GM12878 (cell line): ENCODE data around the gene NAT10. TPM values are rescaled to one million over a fixed set of nuclear protein-coding genes. Genes with fewer than 3 reads are reported as not detected.

Experiments
- ATAC-seq: fragments of 200-7000 bp; cut with Tn5 transposase; 3 replicates; pipeline ENCODE4 v1.9.1; 2020; ENCODE audit warnings: mild to moderate bottlenecking, moderate library complexity
- BruUV-seq: library from RNA; stranded (reverse); fragments of 400-500 nt; replicated peaks from 2 replicates; lab custom pipeline; 2021; lab: Mats Ljungman, UMichigan
- CTCF ChIA-PET: fragments of 300-600 bp; sonication (Branson Sonifier 250); formaldehyde crosslinking; extraction: SDS; loops from one replicate; lab custom pipeline; 2021; ENCODE audit warnings: inconsistent platforms; lab: Yijun Ruan, JAX
- POLR2A ChIA-PET: fragments of 350-600 bp; formaldehyde crosslinking; extraction: SDS; loops from one replicate; lab custom pipeline; 2021; ENCODE audit warnings: inconsistent platforms; lab: Charles Lee
- RAD21 ChIA-PET: fragments of 300-600 bp; sonication (Branson Sonifier 250); formaldehyde crosslinking; loops from one replicate; lab custom pipeline; 2023; ENCODE audit warnings: antibody characterized with exemption; ENCODE audit not compliant: unreplicated experiment; lab: Charles Lee
- SMC1A ChIA-PET: fragments of 300-600 bp; sonication (Branson Sonifier 250); formaldehyde crosslinking; loops from one replicate; lab custom pipeline; 2023; ENCODE audit not compliant: unreplicated experiment, uncharacterized antibody; lab: Charles Lee
- DNase-seq: peaks from one replicate; pipeline ENCODE4 v3.0.0-alpha.2; 2011; ENCODE audit warnings: low read depth, low spot score
- FAIRE-seq: peaks from 3 replicates; lab custom pipeline; 2011; peaks lifted over from hg19 to GRCh38; lab: Jason Lieb, UNC
- H2AFZ ChIP-seq: 2 replicates; pipeline ENCODE4 v1.6.0; 2011; ENCODE audit warnings: low read depth, low read length, control low read depth; ENCODE audit not compliant: control insufficient read depth
- H3K27ac ChIP-seq: 2 replicates; pipeline ENCODE4 v1.5.1; 2011; ENCODE audit warnings: control low read depth; ENCODE audit not compliant: control insufficient read depth, insufficient read depth
- H3K27me3 ChIP-seq, 2 experiments: replicated peaks in 1 of 2; 2 replicates each; pipeline versions ENCODE4 v1.6.0 to v1.6.1; 2011; ENCODE audit warnings: low read length in 1 of 2; ENCODE audit not compliant: control insufficient read depth in 2 of 2, insufficient read depth in 2 of 2
- H3K36me3 ChIP-seq, 2 experiments: 2 replicates each; pipeline ENCODE4 v1.5.1; 2011; ENCODE audit warnings: low read length in 1 of 2; ENCODE audit not compliant: control insufficient read depth in 2 of 2, insufficient read depth in 2 of 2
- H3K4me1 ChIP-seq: 2 replicates; pipeline ENCODE4 v1.6.1; 2011; ENCODE audit warnings: mild to moderate bottlenecking, low read length, moderate library complexity, mixed read lengths; ENCODE audit not compliant: control insufficient read depth, insufficient read depth
- H3K4me2 ChIP-seq: 2 replicates; pipeline ENCODE4 v1.6.0; 2011; ENCODE audit warnings: control low read depth; ENCODE audit not compliant: control insufficient read depth, insufficient read depth
- H3K4me3 ChIP-seq: fragments of 200-600 bp; sonication (generic); 2 replicates; pipeline ENCODE4 v1.5.1; 2016
- H3K79me2 ChIP-seq: 2 replicates; pipeline ENCODE4 v1.6.0; 2011; ENCODE audit warnings: low read length; ENCODE audit not compliant: control insufficient read depth, insufficient read depth
- H3K9ac ChIP-seq: 2 replicates; pipeline ENCODE4 v1.8.0; 2011; ENCODE audit warnings: low read length, control low read depth, mixed read lengths; ENCODE audit not compliant: control insufficient read depth, insufficient read depth
- H3K9me3 ChIP-seq: replicated peaks from 3 replicates; pipeline ENCODE4 v1.5.1; 2011; ENCODE audit warnings: mild to moderate bottlenecking, low read length; ENCODE audit not compliant: control insufficient read depth, insufficient read depth
- H4K20me1 ChIP-seq: 2 replicates; pipeline ENCODE4 v1.6.0; 2011; ENCODE audit not compliant: control insufficient read depth, insufficient read depth
- BCL11A ChIP-seq: IDR thresholded peaks from 2 replicates; pipeline ENCODE4 v1.6.1; 2011; ENCODE audit warnings: low read depth, low read length
- CEBPB ChIP-seq, 2 experiments: fragments of 150-350 bp in 1 of 2; IDR thresholded peaks; 2 replicates each; pipeline ENCODE4 v1.6.1; 2012 to 2014; ENCODE audit warnings: low read depth in 2 of 2, low read length in 2 of 2, borderline replicate concordance in 1 of 2, inconsistent platforms in 1 of 2
- HDGF ChIP-seq: fragments of 450-650 bp; IDR thresholded peaks from 2 replicates; pipeline ENCODE4 v1.6.1; 2016; ENCODE audit warnings: antibody characterized with exemption
- IRF4 ChIP-seq: IDR thresholded peaks from 2 replicates; pipeline ENCODE4 v1.6.1; 2011; ENCODE audit warnings: low read depth, low read length
- MEF2A ChIP-seq: IDR thresholded peaks from 2 replicates; pipeline ENCODE4 v1.6.1; 2011; ENCODE audit warnings: low read depth, mild to moderate bottlenecking, low read length, moderate library complexity; ENCODE audit not compliant: insufficient read depth
- NFYB ChIP-seq: IDR thresholded peaks from 2 replicates; pipeline ENCODE4 v1.6.1; 2011; ENCODE audit warnings: low read depth, mild to moderate bottlenecking, low read length, improper control_type of control experiment, moderate library complexity; ENCODE audit not compliant: insufficient read depth
- PRDM15 ChIP-seq: fragments of 450-650 bp; formaldehyde crosslinking; IDR thresholded peaks from 2 replicates; pipeline ENCODE4 v1.4.0; 2020; ENCODE audit warnings: mild to moderate bottlenecking, moderate library complexity
- RCOR1 ChIP-seq: conservative IDR thresholded peaks from 2 replicates; pipeline ENCODE4 v1.6.1; 2012; ENCODE audit warnings: low read depth, low read length, improper control_type of control experiment
- TBL1XR1 ChIP-seq: IDR thresholded peaks from 2 replicates; pipeline ENCODE4 v1.6.1; 2012; ENCODE audit warnings: low read depth, low read length, improper control_type of control experiment
- ZNF384 ChIP-seq: IDR thresholded peaks from 2 replicates; pipeline ENCODE4 v1.6.1; 2012; ENCODE audit warnings: low read depth, mild to moderate bottlenecking, low read length, improper control_type of control experiment, borderline replicate concordance
- ZZZ3 ChIP-seq: IDR thresholded peaks from 2 replicates; pipeline ENCODE4 v1.6.1; 2011; ENCODE audit warnings: low read depth; ENCODE audit not compliant: control insufficient read depth, insufficient read length
- WGBS: methylation state at CpG from one replicate; pipeline ENCODE4 v1.1.6; 2016; ENCODE audit warnings: low lambda C conversion rate; ENCODE audit not compliant: insufficient replicate concordance, insufficient coverage; ENCODE audit errors: missing lambda C conversion rate; 5-methylcytosine and 5-hydroxymethylcytosine counted together
- in situ Hi-C: fragments of 300-500 bp; cut with MboI; formaldehyde crosslinking; loops from 9 replicates; pipeline ENCODE4 v1.14.3; 2018; ENCODE audit warnings: mixed read lengths
- intact Hi-C: fragments of 100-400 bp; cut with micrococcal nuclease; formaldehyde crosslinking; loops from one replicate; pipeline ENCODE4 v1.14.2; 2022; ENCODE audit not compliant: unreplicated experiment
- polyA plus RNA-seq, 11 experiments: library from polyadenylated mRNA; depleted of rRNA in 4 of 11; unstranded in 6 of 11; stranded (reverse) in 5 of 11; fragments of >200 nt; fragmentation: Nextera tagmentation in 4 of 11; fragmentation: Illumina TruSeq in 1 of 11; extraction: Ambion mirVana in 4 of 11; extraction: Trizol in 1 of 11; gene quantifications; 1 replicate in 1 of 11; 2 replicates in 10 of 11; pipeline versions ENCODE4 v1.2.1 to v1.2.3, GENCODE V29; 2011 to 2016; ENCODE audit warnings: inconsistent platforms in 2 of 11, missing spikeins in 2 of 11, low read depth in 1 of 11
- total RNA-seq, 4 experiments: library from RNA; depleted of rRNA in 3 of 4; stranded (reverse); fragments of >200 nt in 3 of 4; fragmentation: Illumina TruSeq in 1 of 4; extraction: Trizol in 1 of 4; gene quantifications; 2 replicates each; pipeline versions ENCODE4 v1.2.1 to v1.2.3, GENCODE V29; 2013 to 2021
- TF ChIP-seq, protein P1 (sequence below): IDR thresholded peaks from 2 replicates; pipeline ENCODE4 v1.6.1; 2012; ENCODE audit warnings: low read depth, low read length, improper control_type of control experiment
- TF ChIP-seq, protein P2 (sequence below): IDR thresholded peaks from 2 replicates; pipeline ENCODE4 v1.6.1; 2012; ENCODE audit warnings: mild to moderate bottlenecking, low read depth, low read length

The NAT10 gene
- total and polyA plus RNA-seq, 10 of the 15 experiments (the other 5 are each of a cell fraction or from before 2014, with no cell fraction given), result 45.1 to 95.5 (median 72.8) TPM

DNA sequence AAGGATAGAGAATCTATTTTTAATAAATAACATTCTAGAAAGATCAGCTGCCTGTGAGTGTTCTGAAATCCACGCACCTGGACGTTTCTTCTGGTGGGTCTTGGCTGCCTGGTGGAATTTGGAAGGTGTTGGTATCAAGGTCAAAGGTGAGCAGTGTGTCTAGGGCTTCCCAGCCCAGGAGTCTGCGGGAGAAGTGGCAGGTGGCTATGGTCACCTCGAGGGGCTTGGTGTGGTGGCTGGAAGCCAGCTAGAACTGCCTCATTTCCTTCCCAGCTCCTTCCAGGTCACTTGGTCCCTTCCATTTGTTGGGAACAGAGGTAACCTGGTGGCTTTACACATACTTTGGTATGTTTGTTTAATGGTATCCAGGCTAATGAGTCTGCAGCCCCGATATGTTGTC is 41.4 kb downstream of the NAT10 start (continued):
- TF ChIP-seq PRDM15 (CRISPR knock-in tag), result no peak
- TF ChIP-seq HDGF, result no peak

DNA sequence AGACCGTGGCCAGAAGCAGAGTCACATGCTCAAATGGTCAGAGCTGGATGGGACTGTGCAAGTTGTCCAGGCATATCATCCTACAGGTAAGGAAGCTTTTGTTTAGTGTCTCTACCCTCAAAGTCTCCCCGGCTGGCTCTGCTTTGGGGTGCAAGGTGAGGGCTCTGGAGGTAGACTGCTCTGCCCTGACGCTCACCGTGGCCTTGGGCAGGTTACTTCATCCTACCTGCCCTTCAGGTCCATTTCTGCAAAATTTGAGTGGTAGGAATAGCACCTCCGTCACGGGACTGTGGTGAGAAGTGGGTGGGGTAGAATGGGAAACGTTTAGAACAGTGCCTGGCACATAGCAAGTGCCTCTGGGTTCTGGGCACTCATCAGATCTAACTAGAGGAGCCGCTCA is 42.2 kb downstream of the NAT10 start:
- H3K9me3 ChIP-seq, result no peaks in the 10 kb centered on the region
- peaks cover 33% of the 10 kb centered on the region for H3K4me1 ChIP-seq
- FAIRE-seq, result no peak
- POLR2A ChIA-PET, result interaction anchor here (0.6 kb wide), 1 partner anchor 7 kb away, joined by 3 read pairs; no protein-coding TSS in a partner anchor
- no peak overlapping the region for H3K4me3 ChIP-seq
- peaks cover 28 to 51% of the 10 kb centered on the region in 2 experiments for H3K36me3 ChIP-seq
- RAD21 ChIA-PET, result interaction anchor here (0.8 to 1.6 kb wide), 2 partner anchors 27 to 41 kb away, joined by 5 to 7 read pairs; no protein-coding TSS in a partner anchor
- in situ Hi-C loops (no loop called here), intact Hi-C loops (loop anchor here (5.0 kb wide), 1 partner anchor 145 kb away; no protein-coding TSS in a partner anchor)
- SMC1A ChIA-PET, result interaction anchor here (0.6 kb wide), 2 partner anchors 12 to 193 kb away, joined by 3 read pairs; no protein-coding TSS in a partner anchor
- H3K27me3 ChIP-seq, result no peaks in the 10 kb centered on the region
- no peak overlapping the region for H3K4me2 ChIP-seq
- no peak for ATAC-seq
- DNase-seq, result no peak
- no peak overlapping the region for H3K9ac ChIP-seq
- no peak overlapping the region for H2AFZ ChIP-seq
- no peaks in the 10 kb centered on the region for H4K20me1 ChIP-seq
- BruUV-seq, result no TSS peak
- H3K27ac ChIP-seq, result no peak overlapping the region
- WGBS, result 87% methylated on average over 8 of the region's 8 CpGs
- CTCF ChIA-PET, result interaction anchor here (0.6 kb wide), 1 partner anchor 370 kb away, joined by 3 read pairs; no protein-coding TSS in a partner anchor
- no peaks in the 10 kb centered on the region; the same call in 1 of the 2 replicates for H3K79me2 ChIP-seq
- TF ChIP-seq TBL1XR1 (no peak), BCL11A (no peak), NFYB (no peak), IRF4 (no peak), ZZZ3 (no peak), RCOR1 (no peak), ZNF384 (no peak), CEBPB (IDR thresholded peaks at IDR 0.05; ENCODE audit: borderline replicate concordance in 1 of 2, low read depth in 2 of 2, low read length in 2 of 2) (no peak), MEF2A (no peak)
- TF ChIP-seq, protein P1, sequence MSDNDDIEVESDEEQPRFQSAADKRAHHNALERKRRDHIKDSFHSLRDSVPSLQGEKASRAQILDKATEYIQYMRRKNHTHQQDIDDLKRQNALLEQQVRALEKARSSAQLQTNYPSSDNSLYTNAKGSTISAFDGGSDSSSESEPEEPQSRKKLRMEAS, result no peak
- TF ChIP-seq, protein P2, sequence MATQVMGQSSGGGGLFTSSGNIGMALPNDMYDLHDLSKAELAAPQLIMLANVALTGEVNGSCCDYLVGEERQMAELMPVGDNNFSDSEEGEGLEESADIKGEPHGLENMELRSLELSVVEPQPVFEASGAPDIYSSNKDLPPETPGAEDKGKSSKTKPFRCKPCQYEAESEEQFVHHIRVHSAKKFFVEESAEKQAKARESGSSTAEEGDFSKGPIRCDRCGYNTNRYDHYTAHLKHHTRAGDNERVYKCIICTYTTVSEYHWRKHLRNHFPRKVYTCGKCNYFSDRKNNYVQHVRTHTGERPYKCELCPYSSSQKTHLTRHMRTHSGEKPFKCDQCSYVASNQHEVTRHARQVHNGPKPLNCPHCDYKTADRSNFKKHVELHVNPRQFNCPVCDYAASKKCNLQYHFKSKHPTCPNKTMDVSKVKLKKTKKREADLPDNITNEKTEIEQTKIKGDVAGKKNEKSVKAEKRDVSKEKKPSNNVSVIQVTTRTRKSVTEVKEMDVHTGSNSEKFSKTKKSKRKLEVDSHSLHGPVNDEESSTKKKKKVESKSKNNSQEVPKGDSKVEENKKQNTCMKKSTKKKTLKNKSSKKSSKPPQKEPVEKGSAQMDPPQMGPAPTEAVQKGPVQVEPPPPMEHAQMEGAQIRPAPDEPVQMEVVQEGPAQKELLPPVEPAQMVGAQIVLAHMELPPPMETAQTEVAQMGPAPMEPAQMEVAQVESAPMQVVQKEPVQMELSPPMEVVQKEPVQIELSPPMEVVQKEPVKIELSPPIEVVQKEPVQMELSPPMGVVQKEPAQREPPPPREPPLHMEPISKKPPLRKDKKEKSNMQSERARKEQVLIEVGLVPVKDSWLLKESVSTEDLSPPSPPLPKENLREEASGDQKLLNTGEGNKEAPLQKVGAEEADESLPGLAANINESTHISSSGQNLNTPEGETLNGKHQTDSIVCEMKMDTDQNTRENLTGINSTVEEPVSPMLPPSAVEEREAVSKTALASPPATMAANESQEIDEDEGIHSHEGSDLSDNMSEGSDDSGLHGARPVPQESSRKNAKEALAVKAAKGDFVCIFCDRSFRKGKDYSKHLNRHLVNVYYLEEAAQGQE, result no peak
